Gastrocnemius medialis (tissue), 4 donors: ENCODE results near the gene PIGS.

Experiments
- CTCF ChIP-seq, 5 experiments: fragments of 450-650 bp in 3 of 5; fragments of 200-600 bp in 2 of 5; sonication (generic) in 2 of 5; IDR thresholded peaks in 4 of 5; conservative IDR thresholded peaks in 1 of 5; 1 replicate in 4 of 5; 2 replicates in 1 of 5; pipeline ENCODE4 v1.5.1; 2016 to 2019; ENCODE audit warnings: antibody characterized with exemption in 5 of 5, mild to moderate bottlenecking in 3 of 5, moderate library complexity in 3 of 5
- POLR2A ChIP-seq, 2 donors: fragments of 450-650 bp; IDR thresholded peaks; one replicate each; pipeline ENCODE4 v1.6.1; 2017; ENCODE audit warnings: antibody characterized with exemption in 2 of 2, mild to moderate bottlenecking in 2 of 2, moderate library complexity in 2 of 2

- TF ChIP-seq CTCF (IDR thresholded peaks at IDR 0.05 in 4 of 5, conservative IDR thresholded peaks at IDR 0.05 in 1 of 5) (no peak), POLR2A (IDR thresholded peaks at IDR 0.05) (no peak)
Measured at GRCh38 chr17:28524476-28525424, 46.6 kb downstream of the PIGS start.
